Activated gamma-delta T cell (primary cell): ENCODE measurements around the gene RPL38.
A peak's percentile ranks its signal among the peaks of the same experiment; 100 is the strongest.

Experiments
- DNase-seq: peaks from one replicate; lab custom pipeline; 2025; lab: John Stamatoyannopoulos, UW

Gene RPL38

DNA sequence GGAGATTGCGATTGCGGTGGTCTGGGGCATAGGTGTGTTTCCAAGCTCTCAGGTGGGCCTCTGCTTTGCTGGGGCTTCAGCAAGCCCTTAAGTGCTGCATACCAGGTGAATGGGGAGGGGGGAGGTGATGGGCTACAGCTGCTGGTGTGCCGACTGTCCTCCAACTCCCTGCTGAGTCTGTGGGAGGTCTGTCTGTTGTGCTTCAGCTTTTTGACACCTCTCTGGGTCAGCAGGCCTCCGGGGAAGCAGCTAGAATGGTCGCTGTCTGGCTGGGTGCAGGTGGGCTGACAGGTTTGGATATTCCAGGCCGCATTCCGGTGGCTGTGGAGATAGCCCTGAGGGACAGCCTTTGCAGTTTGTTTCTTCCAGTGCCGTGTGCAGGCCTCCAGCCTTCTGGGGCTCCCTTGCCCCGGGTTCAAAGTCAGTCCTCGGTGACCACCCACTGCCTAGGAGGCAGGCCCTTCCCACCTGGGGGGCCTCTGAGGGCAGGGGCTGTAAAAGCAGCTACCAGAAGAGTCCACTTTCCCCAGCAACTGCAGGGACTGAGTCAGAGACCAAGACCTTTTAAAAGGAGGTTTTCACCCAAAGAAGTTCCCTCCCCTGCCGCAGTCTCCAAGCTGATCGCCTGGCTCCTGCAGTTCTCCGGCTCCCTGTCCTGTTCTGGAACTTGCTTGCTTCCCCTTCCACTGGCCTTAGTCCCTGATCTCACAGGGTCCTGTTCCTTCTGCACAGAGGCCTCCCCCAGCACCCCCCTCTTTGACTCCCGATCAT is 7.8 kb downstream of the RPL38 start:
- DNase-seq: no peak

DNA sequence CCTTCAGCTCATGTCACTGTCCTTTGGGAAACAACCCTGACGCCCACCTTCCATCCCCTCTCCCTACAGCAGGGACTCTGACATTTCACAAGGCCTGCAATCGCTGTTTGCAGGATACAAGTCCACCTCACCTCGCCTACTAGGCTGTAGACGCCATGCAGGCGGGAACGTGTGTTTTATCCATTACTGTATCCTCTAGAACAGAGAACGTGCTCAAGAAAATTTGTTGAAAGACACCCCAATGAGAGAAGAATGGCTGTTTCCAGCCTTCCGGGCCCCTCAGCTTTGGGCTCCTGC is 8.4 kb downstream of the RPL38 start:
- no peak for DNase-seq

DNA sequence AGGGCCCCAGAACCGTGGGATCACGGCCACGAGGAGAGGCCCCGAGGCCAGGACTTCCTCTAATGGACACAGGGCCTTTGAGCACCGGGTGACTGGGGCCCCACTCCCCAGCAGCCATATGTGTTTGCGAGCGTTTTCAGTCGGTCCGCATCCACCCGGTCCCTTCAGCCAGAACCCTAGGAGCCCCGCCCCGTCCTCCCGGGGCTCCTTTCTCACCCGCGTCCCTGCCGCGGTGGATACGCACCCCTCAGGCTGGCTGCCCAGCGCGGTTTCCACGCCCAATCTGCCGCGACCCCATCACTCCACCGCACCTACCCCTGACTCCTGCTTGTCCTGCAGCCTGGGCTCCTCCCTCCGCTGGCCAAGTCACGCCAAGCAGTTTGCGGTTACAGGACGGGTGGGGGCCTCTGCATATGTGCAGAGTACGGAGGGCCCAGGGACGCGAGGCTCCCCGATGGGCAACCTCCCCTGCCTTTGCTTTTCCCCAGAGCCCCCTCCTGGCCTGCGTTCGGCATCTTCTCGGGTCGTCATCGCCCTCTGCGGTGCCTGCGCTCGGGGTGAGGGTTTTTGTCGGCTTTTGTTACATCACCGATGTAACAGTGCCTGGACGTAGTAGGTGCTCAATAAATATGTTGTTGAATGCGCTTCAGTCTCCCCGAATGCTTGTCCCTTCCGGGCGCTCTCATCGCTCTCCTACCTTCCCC is 8.9 kb downstream of the RPL38 start:
- DNase-seq: no peak

DNA sequence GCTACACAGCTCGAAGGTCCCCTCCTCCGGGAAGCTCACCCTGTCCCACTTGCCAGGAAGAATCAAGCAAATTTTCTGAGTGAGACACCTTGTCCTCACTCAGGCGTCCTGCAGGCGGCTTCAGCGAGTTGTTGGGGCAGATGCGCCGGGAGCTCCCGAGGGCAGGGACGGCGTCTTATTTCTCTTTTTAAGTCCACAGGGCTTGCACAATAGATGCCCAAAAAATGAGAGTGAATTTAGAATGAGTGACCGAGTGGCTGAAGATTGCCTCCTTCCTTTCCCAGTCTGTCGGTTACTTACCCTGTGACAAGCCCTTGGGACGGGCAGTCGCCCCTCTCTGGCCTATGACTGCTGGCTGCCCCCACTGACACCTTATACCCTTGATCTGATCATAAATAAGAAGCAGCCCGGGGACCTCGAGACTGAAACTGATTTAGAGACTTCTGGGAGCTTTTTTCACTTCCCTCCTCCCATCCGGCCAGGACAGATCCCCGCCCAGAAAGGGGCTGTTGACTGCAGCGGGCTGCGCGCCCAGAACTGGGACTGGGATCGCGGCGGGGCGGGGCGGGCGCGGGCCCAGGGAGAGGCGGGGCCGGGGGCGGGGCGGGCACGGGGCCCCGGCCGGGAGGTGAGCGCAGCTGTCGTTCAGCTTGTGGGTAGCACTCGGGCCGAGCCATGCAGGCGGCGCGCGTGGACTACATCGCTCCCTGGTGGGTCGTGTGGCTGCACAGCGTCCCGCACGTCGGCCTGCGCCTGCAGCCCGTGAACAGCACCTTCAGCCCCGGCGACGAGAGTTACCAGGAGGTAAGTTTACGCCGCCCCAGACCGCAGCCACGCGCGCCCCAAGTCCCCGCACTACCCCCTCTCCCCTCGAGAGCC is 9.7 kb downstream of the RPL38 start, which contains the start of gene TTYH2:
Gene TTYH2 (plus strand): TSS at position 659 of the 879 bp plus-strand sequence. CDS start 17 bp downstream, at position 676.
- DNase-seq: peak; percentile 66

DNA sequence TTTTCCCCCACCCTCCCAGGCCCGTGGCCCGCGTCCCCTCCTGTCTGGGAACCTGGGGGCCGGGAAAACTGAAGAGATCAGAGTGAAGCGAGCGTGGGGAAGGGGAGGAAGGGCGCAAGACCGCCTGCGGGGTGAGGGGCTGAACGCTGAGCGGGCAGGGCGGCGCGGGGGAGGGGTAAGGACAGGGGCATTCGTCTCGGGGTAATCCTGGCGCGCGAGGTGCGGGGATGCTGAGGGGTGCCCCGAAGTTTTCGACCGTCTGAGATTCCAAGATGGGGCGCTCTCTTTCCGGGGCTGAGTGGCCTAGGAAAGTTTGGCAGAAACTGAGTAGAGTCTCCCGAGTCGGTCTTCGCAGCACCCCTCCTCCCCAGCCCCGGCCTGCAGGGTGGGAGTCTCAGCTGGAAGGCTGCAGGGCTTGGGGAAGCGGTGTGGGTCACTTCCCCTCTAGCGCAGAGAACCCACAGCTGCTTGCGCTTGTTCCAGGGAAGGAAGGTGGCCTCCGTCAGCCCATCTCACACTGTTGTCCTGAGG is 10.4 kb downstream of the RPL38 start:
- DNase-seq: no peak

DNA sequence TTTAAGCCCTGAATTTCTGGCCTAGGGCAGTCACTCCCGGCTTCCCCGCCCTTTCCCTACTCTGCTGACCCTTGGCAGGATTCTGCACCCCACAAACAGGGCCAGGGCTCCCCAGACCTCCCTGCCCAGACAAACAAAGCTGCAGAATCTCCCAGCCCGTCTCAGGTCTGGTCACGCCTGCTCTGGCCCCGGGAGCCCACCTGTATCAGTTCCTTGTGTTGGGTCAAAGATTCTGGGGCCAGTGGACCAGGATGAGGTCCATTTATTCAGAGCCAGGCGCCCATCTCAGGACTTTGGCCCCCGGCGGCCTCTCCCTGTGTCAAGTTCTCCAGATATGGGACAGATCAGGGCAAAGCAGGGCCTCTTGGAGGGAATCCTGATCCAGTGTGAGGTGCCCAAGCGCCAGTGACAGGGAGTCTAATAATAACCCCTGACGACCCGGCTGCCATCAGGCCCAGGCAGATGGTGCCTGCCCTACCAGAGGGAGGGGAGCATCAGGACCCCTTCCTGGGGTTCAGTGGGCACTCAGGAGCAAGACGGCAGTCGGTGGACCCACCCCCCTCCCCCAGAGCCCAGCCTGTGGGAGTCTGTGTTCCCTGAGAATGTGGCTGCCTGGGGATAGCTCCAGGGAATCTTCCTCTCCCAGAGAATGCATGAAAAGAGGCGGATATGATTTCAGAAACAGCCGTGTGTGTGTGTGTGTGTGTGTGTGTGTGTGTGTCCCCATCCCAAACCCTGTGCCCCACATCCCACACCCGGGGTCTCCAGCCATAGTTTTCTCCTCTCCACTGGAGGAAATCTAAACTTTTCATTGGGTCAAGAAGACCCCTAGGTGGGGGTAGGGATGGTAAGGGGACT is 11.2 kb downstream of the RPL38 start:
- DNase-seq: no peak

DNA sequence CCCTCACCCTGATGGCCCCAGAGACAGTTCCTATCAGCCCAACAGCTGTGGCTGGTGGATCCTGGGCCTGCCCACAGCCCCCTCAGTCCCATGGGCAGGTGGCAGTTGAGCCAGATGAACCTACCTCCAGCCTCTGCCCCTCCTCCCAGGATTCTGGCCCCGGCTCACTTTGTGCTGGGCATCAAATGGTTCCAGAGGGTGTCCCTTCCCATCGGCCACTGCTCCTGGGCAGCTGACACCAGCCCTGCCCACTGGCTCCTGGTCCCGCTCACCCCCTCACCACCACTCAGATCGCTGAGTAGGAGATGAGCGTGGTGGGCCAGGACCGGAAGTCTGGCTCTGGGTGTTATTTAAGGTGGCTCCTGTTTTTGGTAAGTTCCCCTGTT is 11.9 kb downstream of the RPL38 start:
- DNase-seq: no peak

DNA sequence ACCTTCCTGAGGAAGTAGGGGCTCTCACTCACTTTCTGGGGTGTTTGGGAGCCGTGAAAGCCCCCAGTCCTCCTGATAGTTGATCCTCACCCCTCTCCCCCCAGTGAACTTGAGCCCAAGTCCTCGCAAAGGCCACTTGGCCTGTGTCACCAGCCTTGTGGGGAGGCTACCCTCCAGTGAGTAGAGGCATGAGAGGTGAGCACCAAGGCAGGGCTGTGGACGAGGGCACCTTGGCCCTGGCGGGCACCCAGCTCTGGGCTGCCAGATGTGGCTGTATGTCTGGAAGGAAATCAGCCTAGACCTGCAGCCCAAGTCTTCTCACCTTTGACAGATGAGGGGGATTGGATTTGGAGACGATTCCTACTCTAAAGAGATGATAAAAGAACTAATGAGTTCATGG is 13.0 kb downstream of the RPL38 start:
- no peak for DNase-seq

DNA sequence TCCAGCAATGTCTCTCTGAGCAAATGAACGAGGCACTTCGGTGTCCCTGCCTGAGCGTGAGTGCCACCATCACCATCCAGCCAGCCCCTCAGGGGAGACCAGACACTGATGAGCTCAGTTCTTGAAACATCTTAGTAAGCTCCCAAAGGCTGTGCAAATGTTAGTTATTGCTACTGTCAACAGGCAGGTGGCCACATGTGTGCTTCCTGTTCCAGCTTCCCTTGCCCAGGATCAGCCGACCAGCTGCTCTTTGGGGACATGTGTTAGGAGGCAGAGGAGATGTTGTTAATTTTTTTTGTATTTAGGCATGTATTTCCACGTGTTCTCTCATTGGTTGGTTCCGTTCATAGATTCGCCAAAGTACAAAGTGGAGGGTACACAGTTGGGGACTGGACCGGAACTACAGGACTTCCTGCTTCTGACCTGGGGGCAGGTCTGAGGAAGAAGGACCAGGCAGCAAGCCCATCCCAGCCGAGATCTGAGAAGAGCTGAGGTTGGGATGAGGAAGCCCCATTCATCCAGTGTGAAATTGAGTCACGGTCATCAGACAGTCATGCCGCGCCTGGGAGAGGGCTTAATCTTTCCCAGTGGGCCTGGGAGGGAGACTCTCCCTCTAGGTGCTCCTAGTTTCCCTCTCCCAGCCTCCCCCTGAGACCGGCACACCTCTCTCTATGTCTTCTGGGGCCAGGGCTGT is 13.7 kb downstream of the RPL38 start:
- DNase-seq: no peak

DNA sequence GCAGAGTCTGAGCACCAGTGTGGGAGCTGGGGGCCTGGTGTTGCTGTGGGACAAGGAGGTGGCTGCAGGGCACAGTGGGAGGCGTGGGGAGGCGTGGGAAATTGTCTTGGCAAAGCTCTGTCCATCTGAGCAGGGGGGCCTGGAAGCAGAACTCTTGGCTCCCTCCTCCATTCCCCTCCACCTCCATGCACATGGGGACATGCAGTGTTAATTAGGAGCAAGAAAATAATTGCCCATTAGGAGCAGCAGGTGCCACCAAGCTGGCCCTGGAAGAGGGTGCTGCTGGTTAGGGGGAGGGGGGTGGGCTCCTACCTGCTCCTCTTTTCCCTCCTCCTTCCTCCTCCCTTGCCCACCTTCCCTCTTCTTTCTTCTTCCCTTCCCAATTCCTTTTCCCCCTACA is 14.4 kb downstream of the RPL38 start:
- DNase-seq: no peak

DNA sequence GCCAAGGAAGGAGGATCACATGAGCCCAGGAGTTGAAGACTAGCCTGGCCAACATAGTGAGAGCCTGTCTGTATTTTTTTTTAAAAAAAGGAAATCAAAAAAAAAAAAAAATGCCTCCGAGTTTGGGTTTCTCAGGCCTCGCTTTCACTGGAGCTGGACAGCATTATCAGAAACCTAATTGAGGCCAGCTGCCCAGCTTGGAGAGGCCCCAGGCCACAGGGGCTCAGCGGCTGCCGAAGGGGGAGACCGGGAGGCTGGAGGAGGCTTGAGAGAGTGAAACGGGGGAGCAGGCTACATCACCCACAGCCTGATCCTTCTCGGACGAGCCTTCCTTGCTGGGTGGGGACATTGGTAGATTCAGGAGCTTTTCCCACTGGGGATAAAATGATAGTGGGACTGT is 15.0 kb downstream of the RPL38 start:
- DNase-seq: no peak

DNA sequence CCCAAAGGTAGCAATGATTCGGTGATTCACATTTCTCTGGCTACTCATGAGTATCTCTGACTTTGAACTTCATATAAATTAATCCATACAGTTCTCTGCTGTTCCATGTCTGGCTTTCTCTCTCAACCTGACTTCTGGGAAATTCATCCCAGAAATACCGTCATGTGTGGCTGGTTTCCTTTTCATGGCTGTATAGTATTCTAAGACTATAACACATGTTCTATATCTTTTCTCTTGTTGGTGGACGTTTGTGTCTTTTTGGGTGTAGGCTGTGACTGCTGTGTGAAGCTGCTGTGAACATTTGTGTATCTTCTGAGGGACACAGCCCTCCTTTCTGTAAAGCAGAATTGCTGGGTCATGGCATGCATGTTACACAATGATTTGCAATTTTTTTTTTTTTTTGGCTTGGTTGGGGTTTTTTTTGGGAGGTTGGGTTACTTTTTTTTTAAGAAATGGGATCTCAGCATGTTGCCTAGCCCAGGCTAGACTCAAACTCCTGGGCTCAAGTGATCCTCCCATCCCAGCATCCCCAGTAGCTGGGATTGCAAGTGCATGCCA is 16.2 kb downstream of the RPL38 start:
- no peak for DNase-seq

DNA sequence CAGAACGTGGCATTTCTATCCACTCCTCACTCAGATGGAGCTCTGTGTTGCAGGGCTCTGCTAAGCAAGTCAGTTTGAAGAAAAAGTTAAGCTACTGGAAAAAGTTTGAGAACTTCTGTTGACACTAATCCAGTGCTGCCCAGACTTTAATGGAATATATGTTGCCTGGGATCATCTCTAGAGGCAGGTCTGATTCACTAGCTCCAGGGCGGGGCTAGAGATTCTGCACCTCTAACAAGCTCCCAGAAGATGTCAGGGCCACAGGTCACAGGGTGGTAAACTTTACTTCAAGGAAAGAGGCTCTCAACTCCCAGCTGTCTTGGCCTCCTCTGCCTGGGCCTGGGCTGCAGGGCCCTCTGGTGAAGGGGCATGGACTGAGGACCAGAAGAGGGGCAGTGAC is 16.7 kb downstream of the RPL38 start:
- DNase-seq: no peak

DNA sequence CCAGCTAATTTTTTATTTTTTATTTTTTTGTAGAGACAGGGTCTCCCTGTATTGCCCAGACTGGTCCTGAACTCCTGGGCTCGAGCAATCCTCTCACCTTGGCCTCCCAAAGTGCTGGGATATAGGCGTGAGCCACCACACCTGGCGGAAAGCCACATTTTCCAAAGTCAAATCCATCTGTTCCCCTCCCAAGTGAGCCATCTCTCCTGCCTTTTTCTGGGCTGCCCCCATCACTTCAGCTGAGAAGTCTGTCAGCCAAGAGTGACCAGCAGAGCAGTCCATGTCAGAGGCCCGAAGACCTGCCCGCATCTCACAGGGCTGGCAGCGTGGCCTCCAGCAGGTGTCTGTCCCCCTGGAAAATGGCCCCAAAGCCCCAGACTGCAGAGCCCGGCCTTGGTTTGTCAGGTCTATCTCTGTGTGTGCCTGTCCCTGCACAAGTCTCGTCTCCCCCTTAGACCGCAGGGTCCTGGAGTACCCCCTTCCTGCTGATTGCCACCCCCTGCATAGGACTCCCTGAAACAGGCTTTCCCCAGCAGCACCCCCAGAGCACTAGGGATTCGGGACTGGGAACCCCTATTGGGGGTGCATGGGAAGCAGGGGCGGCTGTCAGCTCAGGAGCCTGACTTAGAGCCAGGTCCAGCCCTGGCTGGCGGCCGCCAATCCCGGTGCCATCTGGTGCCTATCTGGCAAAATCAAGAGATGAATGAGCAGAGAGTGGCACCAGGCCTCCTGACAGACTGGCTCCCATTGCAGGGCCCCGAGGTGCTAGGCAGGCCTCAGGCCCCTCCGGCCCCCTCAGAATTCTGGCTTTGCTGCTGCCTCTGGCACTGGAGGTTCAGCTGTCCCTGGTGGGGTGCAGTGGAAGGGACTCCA is 17.7 kb downstream of the RPL38 start:
- no peak for DNase-seq

DNA sequence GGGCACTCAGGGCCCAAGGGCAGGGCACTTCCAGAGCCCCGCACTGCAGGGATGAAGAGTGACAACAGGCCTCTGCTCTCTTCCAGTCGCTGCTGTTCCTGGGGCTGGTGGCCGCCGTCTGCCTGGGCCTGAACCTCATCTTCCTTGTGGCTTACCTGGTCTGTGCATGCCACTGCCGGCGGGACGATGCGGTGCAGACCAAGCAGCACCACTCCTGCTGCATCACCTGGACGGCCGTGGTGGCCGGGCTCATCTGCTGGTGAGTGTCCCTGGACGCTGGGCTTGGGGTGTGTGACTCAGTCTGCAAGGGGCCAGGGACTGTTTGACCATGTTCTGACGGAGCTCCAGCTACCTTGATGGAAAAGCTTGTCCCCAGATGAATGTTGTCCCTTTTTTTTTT is 18.9 kb downstream of the RPL38 start:
- DNase-seq: no peak

DNA sequence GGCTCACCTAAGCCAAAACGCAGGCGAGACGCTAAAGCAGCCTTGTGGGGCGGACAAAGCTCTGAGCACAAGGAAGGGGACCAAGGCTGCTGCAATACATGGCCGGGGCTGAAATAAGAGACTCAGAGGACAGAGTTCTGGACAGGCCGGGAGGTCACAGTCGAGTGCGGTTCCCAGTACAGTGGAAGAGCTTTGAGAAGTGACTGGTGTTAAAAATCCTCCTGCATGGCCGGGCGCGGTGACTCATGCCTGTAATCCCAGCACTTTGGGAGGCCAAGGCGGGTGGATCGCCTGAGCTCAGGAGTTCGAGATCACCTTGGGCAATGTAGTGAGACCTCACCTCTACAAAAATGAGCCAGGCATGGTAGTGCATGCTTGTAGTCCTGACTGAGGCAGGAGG is 20.4 kb downstream of the RPL38 start:
- DNase-seq: no peak

DNA sequence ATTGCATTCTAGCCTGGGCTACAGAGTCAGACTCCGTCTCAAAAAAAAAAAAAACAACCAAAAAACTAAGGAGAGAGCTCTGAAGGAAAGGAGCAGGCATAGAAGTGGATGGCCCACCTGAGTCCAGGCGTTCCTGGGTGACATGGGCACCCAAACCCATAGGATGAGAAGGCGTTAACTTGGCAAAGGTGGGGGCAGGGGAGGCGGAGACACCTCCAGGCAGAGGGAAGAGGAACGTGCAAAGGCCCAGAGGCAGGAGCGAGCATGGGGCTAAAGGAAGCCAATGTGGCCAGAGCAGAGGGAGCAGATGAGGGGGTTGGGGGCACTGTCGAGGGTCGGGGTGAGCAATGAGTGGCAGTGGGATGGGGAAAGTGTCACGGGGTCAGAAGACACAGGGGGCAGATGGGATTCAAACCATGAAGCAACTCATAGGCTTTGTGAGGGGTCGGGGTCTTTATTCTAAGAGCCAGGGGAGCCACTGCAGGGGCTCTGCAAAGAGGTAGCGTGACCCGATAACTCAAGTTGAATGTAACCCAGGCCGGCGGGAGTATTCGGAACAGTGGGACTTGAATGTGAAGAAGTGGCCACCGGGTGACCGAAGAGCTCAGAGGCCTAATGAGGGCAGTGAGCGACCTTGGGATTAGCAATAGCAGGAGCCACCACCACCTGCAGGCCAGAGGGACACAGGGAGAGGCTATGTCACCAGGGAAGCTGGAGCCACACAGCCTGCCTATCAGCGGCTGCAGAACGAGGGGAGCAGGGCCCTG is 21.7 kb downstream of the RPL38 start:
- no peak for DNase-seq

DNA sequence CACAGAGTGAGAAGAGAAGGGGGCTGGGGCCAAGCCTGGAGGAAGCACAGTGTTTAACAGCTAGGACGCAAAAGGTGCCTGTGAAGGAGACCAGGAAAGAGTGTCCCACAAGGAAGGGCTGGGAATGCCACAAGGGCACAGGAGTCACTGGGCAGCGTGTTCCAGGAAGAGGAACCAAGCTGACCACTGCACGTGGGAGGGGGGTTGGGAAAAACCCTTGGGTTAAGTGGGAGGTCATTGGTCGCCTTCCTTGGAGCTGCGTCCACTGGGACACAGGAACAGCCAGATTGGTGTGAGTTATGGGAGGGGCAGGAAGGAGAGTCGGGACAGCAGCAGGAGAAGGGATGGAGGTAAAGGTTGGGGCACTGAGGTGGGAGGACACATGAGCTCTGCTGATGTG is 22.8 kb downstream of the RPL38 start:
- no peak for DNase-seq
